Measurements from ENCODE around the gene COQ5. TPM values are rescaled to one million over a fixed set of nuclear protein-coding genes. Genes with fewer than 3 reads are reported as not detected.

COQ5 gene
- total and polyA plus RNA-seq, 4 donors, result 25.0 to 33.6 (median 30.6) TPM

DNA sequence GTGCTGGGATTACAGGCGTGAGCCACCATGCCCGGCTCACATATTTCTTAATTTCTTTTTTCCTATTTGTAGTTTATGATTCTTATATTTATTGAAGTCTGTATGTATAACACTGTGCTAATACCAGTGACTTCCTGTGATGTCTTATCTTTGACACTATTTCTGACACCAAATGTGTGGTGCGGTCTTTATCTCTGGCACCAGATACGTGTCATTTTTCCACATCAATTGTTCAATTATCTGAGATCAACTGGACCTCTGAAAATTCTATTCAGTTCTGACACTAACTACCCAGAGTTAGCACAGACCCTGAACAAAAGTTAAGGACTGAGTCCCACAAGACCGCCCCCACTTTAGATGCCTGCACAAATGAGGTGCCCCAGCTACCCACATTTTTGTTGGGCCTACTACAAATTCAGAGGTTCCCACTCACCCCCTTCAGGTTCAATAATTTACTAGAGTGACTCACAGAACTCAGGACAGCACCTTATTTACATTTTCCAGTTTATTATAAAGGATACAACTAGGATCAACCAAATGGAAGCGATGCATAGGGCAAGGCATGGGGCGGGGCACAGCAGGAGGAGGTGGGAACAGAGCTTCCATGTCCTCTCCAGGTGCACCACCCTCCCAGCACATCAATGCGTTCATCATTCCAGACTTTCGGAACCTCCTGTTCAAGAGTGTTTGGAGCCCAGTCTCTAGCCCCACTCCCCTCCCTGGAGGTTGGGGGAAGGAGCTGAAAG lies 47.8 kb downstream of the COQ5 start (continued):
- TF ChIP-seq, protein P1, sequence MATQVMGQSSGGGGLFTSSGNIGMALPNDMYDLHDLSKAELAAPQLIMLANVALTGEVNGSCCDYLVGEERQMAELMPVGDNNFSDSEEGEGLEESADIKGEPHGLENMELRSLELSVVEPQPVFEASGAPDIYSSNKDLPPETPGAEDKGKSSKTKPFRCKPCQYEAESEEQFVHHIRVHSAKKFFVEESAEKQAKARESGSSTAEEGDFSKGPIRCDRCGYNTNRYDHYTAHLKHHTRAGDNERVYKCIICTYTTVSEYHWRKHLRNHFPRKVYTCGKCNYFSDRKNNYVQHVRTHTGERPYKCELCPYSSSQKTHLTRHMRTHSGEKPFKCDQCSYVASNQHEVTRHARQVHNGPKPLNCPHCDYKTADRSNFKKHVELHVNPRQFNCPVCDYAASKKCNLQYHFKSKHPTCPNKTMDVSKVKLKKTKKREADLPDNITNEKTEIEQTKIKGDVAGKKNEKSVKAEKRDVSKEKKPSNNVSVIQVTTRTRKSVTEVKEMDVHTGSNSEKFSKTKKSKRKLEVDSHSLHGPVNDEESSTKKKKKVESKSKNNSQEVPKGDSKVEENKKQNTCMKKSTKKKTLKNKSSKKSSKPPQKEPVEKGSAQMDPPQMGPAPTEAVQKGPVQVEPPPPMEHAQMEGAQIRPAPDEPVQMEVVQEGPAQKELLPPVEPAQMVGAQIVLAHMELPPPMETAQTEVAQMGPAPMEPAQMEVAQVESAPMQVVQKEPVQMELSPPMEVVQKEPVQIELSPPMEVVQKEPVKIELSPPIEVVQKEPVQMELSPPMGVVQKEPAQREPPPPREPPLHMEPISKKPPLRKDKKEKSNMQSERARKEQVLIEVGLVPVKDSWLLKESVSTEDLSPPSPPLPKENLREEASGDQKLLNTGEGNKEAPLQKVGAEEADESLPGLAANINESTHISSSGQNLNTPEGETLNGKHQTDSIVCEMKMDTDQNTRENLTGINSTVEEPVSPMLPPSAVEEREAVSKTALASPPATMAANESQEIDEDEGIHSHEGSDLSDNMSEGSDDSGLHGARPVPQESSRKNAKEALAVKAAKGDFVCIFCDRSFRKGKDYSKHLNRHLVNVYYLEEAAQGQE (IDR thresholded peaks at IDR 0.05), result no peak
- TF ChIP-seq, protein P2, sequence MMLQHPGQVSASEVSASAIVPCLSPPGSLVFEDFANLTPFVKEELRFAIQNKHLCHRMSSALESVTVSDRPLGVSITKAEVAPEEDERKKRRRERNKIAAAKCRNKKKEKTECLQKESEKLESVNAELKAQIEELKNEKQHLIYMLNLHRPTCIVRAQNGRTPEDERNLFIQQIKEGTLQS (IDR thresholded peaks at IDR 0.05), result no peak
- TF ChIP-seq FOXA2 (IDR thresholded peaks at IDR 0.05) (no peak), SP1 (IDR thresholded peaks at IDR 0.05) (no peak), RAD21 (IDR thresholded peaks at IDR 0.05) (no peak), FOXA1 (IDR thresholded peaks at IDR 0.05) (no peak), JUND (IDR thresholded peaks at IDR 0.05) (no peak), TAF1 (conservative IDR thresholded peaks at IDR 0.05) (no peak), HNF4A (conservative IDR thresholded peaks at IDR 0.05) (no peak)

DNA sequence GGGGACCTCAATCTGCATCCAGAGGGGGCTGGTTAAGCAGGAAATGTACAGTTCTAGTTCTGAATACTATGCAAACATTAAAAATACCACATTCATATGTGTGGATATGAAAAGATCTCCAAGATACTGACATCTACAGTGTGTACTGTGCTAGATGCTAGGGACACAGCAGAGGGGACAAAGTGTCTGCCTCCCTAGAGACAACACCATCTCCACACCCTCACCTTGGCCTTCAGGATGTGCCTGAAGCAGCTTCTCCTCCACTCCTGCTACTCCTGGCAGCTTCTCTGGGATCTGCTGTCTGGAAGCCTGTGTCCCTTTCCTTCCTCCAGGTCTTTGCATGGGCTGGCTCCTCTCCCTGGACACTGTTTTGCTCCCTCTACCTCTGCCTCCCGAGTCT lies 48.7 kb downstream of the COQ5 start:
- 79% methylated on average over 1 of the region's 1 CpG for WGBS
- DNase-seq (ENCODE audit: low spot score), result no peak
- H3K27me3 ChIP-seq (ENCODE audit: control insufficient read depth in 4 of 4, insufficient read depth in 4 of 4, low read length in 3 of 4), result no peaks in the 10 kb centered on the region
- no peak overlapping the region for H3K27ac ChIP-seq (ENCODE audit: low read depth in 1 of 2, low read length in 2 of 2)
- H3K9ac ChIP-seq (ENCODE audit: low read depth in 1 of 2, low read length in 2 of 2), result no peak overlapping the region
- H3K36me3 ChIP-seq (ENCODE audit: control insufficient read depth in 4 of 4, insufficient read depth in 3 of 4, low read depth in 1 of 4, low read length in 3 of 4), result no peaks in the 10 kb centered on the region
- H3K9me3 ChIP-seq (ENCODE audit: control insufficient read depth in 4 of 4, low read length in 3 of 4), result no peaks in the 10 kb centered on the region
- TF ChIP-seq GABPA (IDR thresholded peaks at IDR 0.05 in 1 of 2, conservative IDR thresholded peaks at IDR 0.05 in 1 of 2), result no peak
- H3K4me3 ChIP-seq (ENCODE audit: low read depth in 1 of 3, low read length in 3 of 3), result no peak overlapping the region
- no peaks in the 10 kb centered on the region for H3K4me1 ChIP-seq (ENCODE audit: control insufficient read depth in 4 of 4, insufficient read depth in 4 of 4, low read length in 3 of 4)

DNA sequence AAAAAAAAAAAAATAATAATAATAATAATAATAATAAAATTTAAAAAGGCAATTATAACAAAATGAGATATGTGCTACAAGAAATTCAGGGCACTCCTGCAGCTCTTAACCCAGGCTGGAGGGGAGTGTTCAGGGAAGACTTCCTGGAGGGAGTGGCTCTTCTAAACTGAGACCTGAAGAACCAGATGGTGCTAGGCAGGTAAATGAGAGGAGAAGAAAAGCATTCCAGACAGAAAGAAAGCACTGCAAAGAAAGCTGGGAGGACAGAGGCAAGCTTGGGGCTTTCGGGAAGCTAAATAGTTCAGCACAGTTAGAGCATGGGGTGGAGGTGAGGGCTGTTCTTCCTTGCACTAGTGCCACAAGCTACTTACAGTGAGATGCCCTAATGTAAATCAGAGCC lies 49.5 kb downstream of the COQ5 start:
- H3K27me3 ChIP-seq (ENCODE audit: control insufficient read depth in 4 of 4, insufficient read depth in 4 of 4, low read length in 3 of 4), result no peaks in the 10 kb centered on the region
- H3K9ac ChIP-seq (ENCODE audit: low read depth in 1 of 2, low read length in 2 of 2), result no peak overlapping the region
- 98% methylated on average over 1 of the region's 1 CpG for WGBS
- H3K36me3 ChIP-seq (ENCODE audit: control insufficient read depth in 4 of 4, insufficient read depth in 3 of 4, low read depth in 1 of 4, low read length in 3 of 4), result no peaks in the 10 kb centered on the region
- no peak for TF ChIP-seq TAF1 (conservative IDR thresholded peaks at IDR 0.05)
- no peak for TF ChIP-seq HNF4G (IDR thresholded peaks at IDR 0.05)
- TF ChIP-seq HNF4A (conservative IDR thresholded peaks at IDR 0.05), result no peak
- TF ChIP-seq, protein P3, sequence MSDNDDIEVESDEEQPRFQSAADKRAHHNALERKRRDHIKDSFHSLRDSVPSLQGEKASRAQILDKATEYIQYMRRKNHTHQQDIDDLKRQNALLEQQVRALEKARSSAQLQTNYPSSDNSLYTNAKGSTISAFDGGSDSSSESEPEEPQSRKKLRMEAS (IDR thresholded peaks at IDR 0.05), result no peak
- TF ChIP-seq, protein P1 (IDR thresholded peaks at IDR 0.05), result no peak
- TF ChIP-seq YY1 (IDR thresholded peaks at IDR 0.05), result no peak
- TF ChIP-seq, protein P4, sequence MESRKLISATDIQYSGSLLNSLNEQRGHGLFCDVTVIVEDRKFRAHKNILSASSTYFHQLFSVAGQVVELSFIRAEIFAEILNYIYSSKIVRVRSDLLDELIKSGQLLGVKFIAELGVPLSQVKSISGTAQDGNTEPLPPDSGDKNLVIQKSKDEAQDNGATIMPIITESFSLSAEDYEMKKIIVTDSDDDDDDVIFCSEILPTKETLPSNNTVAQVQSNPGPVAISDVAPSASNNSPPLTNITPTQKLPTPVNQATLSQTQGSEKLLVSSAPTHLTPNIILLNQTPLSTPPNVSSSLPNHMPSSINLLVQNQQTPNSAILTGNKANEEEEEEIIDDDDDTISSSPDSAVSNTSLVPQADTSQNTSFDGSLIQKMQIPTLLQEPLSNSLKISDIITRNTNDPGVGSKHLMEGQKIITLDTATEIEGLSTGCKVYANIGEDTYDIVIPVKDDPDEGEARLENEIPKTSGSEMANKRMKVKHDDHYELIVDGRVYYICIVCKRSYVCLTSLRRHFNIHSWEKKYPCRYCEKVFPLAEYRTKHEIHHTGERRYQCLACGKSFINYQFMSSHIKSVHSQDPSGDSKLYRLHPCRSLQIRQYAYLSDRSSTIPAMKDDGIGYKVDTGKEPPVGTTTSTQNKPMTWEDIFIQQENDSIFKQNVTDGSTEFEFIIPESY (IDR thresholded peaks at IDR 0.05), result no peak
- TF ChIP-seq, protein P2 (IDR thresholded peaks at IDR 0.05), result no peak
- TF ChIP-seq, protein P5, sequence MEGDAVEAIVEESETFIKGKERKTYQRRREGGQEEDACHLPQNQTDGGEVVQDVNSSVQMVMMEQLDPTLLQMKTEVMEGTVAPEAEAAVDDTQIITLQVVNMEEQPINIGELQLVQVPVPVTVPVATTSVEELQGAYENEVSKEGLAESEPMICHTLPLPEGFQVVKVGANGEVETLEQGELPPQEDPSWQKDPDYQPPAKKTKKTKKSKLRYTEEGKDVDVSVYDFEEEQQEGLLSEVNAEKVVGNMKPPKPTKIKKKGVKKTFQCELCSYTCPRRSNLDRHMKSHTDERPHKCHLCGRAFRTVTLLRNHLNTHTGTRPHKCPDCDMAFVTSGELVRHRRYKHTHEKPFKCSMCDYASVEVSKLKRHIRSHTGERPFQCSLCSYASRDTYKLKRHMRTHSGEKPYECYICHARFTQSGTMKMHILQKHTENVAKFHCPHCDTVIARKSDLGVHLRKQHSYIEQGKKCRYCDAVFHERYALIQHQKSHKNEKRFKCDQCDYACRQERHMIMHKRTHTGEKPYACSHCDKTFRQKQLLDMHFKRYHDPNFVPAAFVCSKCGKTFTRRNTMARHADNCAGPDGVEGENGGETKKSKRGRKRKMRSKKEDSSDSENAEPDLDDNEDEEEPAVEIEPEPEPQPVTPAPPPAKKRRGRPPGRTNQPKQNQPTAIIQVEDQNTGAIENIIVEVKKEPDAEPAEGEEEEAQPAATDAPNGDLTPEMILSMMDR (IDR thresholded peaks at IDR 0.05; ENCODE audit: low read depth, low read length, missing input control), result no peak
- TF ChIP-seq FOXA2 (IDR thresholded peaks at IDR 0.05), result no peak
- TF ChIP-seq RAD21 (IDR thresholded peaks at IDR 0.05), result no peak
- no peak for TF ChIP-seq FOXA1 (IDR thresholded peaks at IDR 0.05)
- TF ChIP-seq NR2F2 (IDR thresholded peaks at IDR 0.05), result no peak
- TF ChIP-seq RXRA (IDR thresholded peaks at IDR 0.05), result no peak
- TF ChIP-seq JUND (IDR thresholded peaks at IDR 0.05), result no peak
- TF ChIP-seq EGR1 (IDR thresholded peaks at IDR 0.05; ENCODE audit: low read depth in 2 of 2), result no peak
- no peaks in the 10 kb centered on the region for H3K4me1 ChIP-seq (ENCODE audit: control insufficient read depth in 4 of 4, insufficient read depth in 4 of 4, low read length in 3 of 4)
- no peaks in the 10 kb centered on the region for H3K9me3 ChIP-seq (ENCODE audit: control insufficient read depth in 4 of 4, low read length in 3 of 4)
- H3K4me3 ChIP-seq (ENCODE audit: low read depth in 1 of 3, low read length in 3 of 3), result no peak overlapping the region
- no peak overlapping the region for H3K27ac ChIP-seq (ENCODE audit: low read depth in 1 of 2, low read length in 2 of 2)
- no peak for DNase-seq (ENCODE audit: low spot score)
